Measurements from ENCODE around the gene NPIPA8.
"Not testable (repeated sequence)": the region's sequence is repeated elsewhere in the genome, so short reads cannot be mapped to it uniquely, and the experiment has no call there.

Gene NPIPA8

GRCh38 chr16:18276756-18277155 lies 59.8 kb downstream of the NPIPA8 start:
- not testable (repeated sequence) for DNase-seq (ENCODE audit: low spot score)

GRCh38 chr16:18270171-18270570 lies 66.4 kb downstream of the NPIPA8 start:
- not testable (repeated sequence) for DNase-seq (ENCODE audit: low spot score)

Measured in CD4-positive, alpha-beta T cell treated with Interleukin-2 at 100 ng/mL for 4 hours (primary cell).